Adrenal gland (tissue), 5 donors: ENCODE results near the gene MAPK7.

Experiments used
- CTCF ChIP-seq, 6 experiments: fragments of 450-650 bp in 4 of 6; fragments of 200-600 bp in 2 of 6; sonication (generic) in 1 of 6; IDR thresholded peaks; 1 replicate in 5 of 6; 2 replicates in 1 of 6; pipeline versions ENCODE4 v1.5.1 to v1.8.0; 2016 to 2021; ENCODE audit warnings: antibody characterized with exemption in 6 of 6, mild to moderate bottlenecking in 2 of 6, moderate library complexity in 1 of 6
- POLR2A ChIP-seq, 2 donors: fragments of 450-650 bp; IDR thresholded peaks; one replicate each; pipeline ENCODE4 v1.6.1; 2017; ENCODE audit warnings: antibody characterized with exemption in 2 of 2, mild to moderate bottlenecking in 2 of 2, moderate library complexity in 1 of 2
- donor health status: DM: no; HTN: no; CAD: no.

GRCh38 chr17:19361326-19361725 is 17.0 kb upstream of the MAPK7 start:
- no peak for TF ChIP-seq CTCF (IDR thresholded peaks at IDR 0.05)
- TF ChIP-seq POLR2A (IDR thresholded peaks at IDR 0.05): no peak
